GM19238 (cell line): Measurements from ENCODE around the gene EFNA4.

Experiments
- DNase-seq: peaks from one replicate; pipeline ENCODE4 v3.0.0; 2011; ENCODE audit warnings: low spot score; ENCODE audit not compliant: insufficient read length

Gene EFNA4

GRCh38 chr1:155063550-155064110, at the start of gene EFNA4:
Gene EFNA4, plus strand, starts transcription at chr1:155063740. Its CDS starts 84 bp downstream, at chr1:155063824.
- DNase-seq = peak; percentile 93

GRCh38 chr1:155014709-155015508, 48.6 kb upstream of the EFNA4 start:
- DNase-seq = no peak

- no peak for DNase-seq
Measured at GRCh38 chr1:155015527-155016230, 47.9 kb upstream of the EFNA4 start.

- DNase-seq = no peak
Measured at GRCh38 chr1:155016231-155016831, 47.2 kb upstream of the EFNA4 start.

GRCh38 chr1:155017041-155017945, 46.2 kb upstream of the EFNA4 start:
- DNase-seq = peak; percentile 87

GRCh38 chr1:155017946-155018316, 45.6 kb upstream of the EFNA4 start:
- DNase-seq = peak; percentile 64

GRCh38 chr1:155018617-155019348, 44.8 kb upstream of the EFNA4 start:
- no peak for DNase-seq

GRCh38 chr1:155019377-155020245, 43.9 kb upstream of the EFNA4 start:
- no peak for DNase-seq

GRCh38 chr1:155022136-155022926, 41.2 kb upstream of the EFNA4 start:
- no peak for DNase-seq

GRCh38 chr1:155022927-155023236, 40.7 kb upstream of the EFNA4 start:
- no peak for DNase-seq

GRCh38 chr1:155023627-155024026, 39.9 kb upstream of the EFNA4 start:
- DNase-seq = no peak

- DNase-seq = no peak
Measured at GRCh38 chr1:155024315-155024714, 39.2 kb upstream of the EFNA4 start.

GRCh38 chr1:155026154-155026553, 37.4 kb upstream of the EFNA4 start:
- DNase-seq = no peak

- DNase-seq = no peak
Measured at GRCh38 chr1:155026588-155026987, 37.0 kb upstream of the EFNA4 start.

GRCh38 chr1:155029513-155030242, 33.9 kb upstream of the EFNA4 start:
- no peak for DNase-seq

- no peak for DNase-seq
Measured at GRCh38 chr1:155030243-155030795, 33.2 kb upstream of the EFNA4 start.

- DNase-seq = no peak
Measured at GRCh38 chr1:155030899-155031298, 32.6 kb upstream of the EFNA4 start.

GRCh38 chr1:155032886-155033285, 30.7 kb upstream of the EFNA4 start:
- no peak for DNase-seq
